ENCODE measurements around the gene OR11L1. TPM values are rescaled to one million over a fixed set of nuclear protein-coding genes. Genes with fewer than 3 reads are reported as not detected.

Gene OR11L1, protein sequence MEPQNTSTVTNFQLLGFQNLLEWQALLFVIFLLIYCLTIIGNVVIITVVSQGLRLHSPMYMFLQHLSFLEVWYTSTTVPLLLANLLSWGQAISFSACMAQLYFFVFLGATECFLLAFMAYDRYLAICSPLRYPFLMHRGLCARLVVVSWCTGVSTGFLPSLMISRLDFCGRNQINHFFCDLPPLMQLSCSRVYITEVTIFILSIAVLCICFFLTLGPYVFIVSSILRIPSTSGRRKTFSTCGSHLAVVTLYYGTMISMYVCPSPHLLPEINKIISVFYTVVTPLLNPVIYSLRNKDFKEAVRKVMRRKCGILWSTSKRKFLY
- not detected for total RNA-seq

DNA sequence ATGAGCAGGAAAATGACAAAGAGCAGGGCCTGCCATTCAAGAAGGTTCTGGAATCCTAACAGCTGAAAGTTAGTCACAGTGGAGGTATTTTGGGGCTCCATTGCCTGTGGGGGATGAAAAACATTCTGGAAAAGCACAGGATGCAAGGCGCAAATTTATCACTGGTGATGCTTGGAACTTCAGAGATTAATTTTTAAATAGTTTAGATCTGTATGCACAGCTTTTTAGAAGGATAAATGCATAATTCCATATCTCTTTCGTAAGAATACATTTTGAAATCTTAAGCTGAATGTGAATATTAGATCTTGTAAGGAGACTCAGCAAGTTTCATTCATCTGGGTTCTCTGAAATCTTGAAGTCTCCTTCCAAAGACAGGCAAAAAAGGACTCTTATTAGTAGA, at the start of gene OR11L1:
OR11L1 (minus strand) TSS at position 101 of the 400 bp plus-strand sequence; CDS start at position 101, 0 bp downstream.
- H3K36me3 ChIP-seq (ENCODE audit: control insufficient read depth in 3 of 3, insufficient read depth in 3 of 3, low read length in 3 of 3): no peaks in the 10 kb centered on the region

DNA sequence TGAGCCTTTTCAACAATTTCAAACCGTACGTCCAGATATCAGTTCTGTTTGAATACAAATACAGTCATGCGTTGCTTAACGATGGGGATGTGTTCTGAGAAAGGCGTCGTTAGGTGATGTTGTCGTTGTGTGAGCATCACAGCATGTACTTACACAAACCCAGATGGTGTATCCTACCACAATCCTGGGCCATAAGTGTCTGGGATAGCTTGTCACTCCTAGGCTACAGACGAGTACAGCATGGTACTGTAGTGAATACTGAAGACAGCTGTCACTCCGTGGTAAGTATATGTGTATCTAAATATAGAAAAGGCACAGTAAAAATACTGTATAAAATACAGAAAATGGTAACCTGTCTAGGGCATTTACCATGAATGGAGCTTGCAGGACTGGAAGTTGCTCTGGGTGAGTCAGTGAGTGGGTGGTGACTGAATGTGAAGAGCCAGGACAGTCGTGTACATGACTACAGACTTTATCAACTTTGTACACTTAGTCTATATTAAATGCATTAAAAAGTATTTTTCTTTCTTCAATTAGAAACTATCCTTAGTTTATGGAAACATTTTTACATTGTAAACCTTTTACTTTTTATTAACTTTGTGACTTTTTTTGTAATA, 43.2 kb upstream of the OR11L1 start:
- Histone ChIP-seq H3K4me1 (ENCODE audit: control insufficient read depth in 3 of 3, insufficient read depth in 3 of 3, low read length in 3 of 3) (no peaks in the 10 kb centered on the region), H3K9me3 (ENCODE audit: control insufficient read depth in 3 of 3, low read length in 3 of 3) (no peaks in the 10 kb centered on the region), H3K4me3 (ENCODE audit: low read length in 3 of 3) (no peak overlapping the region), H3K27me3 (ENCODE audit: control insufficient read depth in 3 of 3, insufficient read depth in 3 of 3, low read length in 3 of 3) (no peaks in the 10 kb centered on the region), H3K9ac (ENCODE audit: low read depth in 1 of 3, low read length in 3 of 3) (no peak overlapping the region), H3K27ac (ENCODE audit: low read depth, low read length) (no peak overlapping the region), H3K36me3 (ENCODE audit: control insufficient read depth in 3 of 3, insufficient read depth in 3 of 3, low read length in 3 of 3) (no peaks in the 10 kb centered on the region)

More for the DNA sequence above, at the start of gene OR11L1:
- Histone ChIP-seq H3K4me1 (ENCODE audit: control insufficient read depth in 3 of 3, insufficient read depth in 3 of 3, low read length in 3 of 3) (no peaks in the 10 kb centered on the region), H3K27me3 (ENCODE audit: control insufficient read depth in 3 of 3, insufficient read depth in 3 of 3, low read length in 3 of 3) (no peaks in the 10 kb centered on the region), H3K27ac (ENCODE audit: low read depth, low read length) (no peak within 1 kb of the TSS), H3K4me3 (ENCODE audit: low read length in 3 of 3) (no peak within 1 kb of the TSS), H3K9me3 (ENCODE audit: control insufficient read depth in 3 of 3, low read length in 3 of 3) (peaks cover 0 to 2% (median 0%) of the 10 kb centered on the region in 3 donors), H3K9ac (ENCODE audit: low read depth in 1 of 3, low read length in 3 of 3) (no peak within 1 kb of the TSS)

DNA sequence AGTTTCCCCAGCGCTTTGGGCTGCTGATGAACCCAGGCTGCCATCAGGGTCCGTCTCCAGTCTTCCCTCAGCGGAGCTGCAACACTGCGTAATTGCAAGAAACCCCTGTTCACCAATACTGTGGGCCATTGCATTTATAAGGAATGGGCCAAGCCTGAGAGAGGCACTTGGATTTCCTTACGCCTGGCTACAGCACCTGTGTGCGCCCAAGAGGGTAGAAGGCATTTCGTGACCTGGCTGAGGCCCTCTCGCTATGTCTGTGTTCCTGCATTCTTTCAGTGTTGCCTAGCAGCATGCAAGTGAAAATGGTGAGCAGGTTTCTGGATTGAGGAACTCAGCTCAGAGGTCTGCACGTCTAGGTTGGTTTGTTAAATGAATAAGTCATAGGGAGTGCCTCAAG, 41.6 kb upstream of the OR11L1 start:
- Histone ChIP-seq H3K4me3 (ENCODE audit: low read length in 3 of 3) (no peak overlapping the region), H3K4me1 (ENCODE audit: control insufficient read depth in 3 of 3, insufficient read depth in 3 of 3, low read length in 3 of 3) (no peaks in the 10 kb centered on the region), H3K27ac (ENCODE audit: low read depth, low read length) (no peak overlapping the region), H3K27me3 (ENCODE audit: control insufficient read depth in 3 of 3, insufficient read depth in 3 of 3, low read length in 3 of 3) (no peaks in the 10 kb centered on the region), H3K9me3 (ENCODE audit: control insufficient read depth in 3 of 3, low read length in 3 of 3) (no peaks in the 10 kb centered on the region), H3K36me3 (ENCODE audit: control insufficient read depth in 3 of 3, insufficient read depth in 3 of 3, low read length in 3 of 3) (no peaks in the 10 kb centered on the region), H3K9ac (ENCODE audit: low read depth in 1 of 3, low read length in 3 of 3) (no peak overlapping the region)

DNA sequence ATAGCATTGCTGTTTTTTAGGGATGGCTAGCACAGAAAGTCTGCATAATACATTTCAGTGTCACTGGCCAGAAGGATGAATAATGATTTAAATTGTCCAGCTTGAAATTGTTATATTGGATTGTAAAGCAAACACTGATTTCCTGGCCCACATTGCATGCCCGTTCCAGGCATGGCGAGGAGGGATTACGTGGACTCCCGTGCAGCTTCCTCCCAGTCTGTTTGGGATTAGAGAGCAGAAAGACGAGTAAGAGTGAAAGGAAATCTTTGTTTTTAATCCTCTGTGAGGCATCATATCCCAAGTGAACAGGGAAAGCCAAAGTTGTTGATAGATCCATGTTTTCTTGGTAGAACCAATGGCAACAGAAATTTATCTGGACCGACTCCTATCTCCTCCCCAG, 23.7 kb upstream of the OR11L1 start:
- no peaks in the 10 kb centered on the region for H3K27me3 ChIP-seq (ENCODE audit: control insufficient read depth in 3 of 3, insufficient read depth in 3 of 3, low read length in 3 of 3)
- H3K9ac ChIP-seq (ENCODE audit: low read depth in 1 of 3, low read length in 3 of 3): no peak overlapping the region
- H3K9me3 ChIP-seq (ENCODE audit: control insufficient read depth in 3 of 3, low read length in 3 of 3): no peaks in the 10 kb centered on the region
- H3K36me3 ChIP-seq (ENCODE audit: control insufficient read depth in 3 of 3, insufficient read depth in 3 of 3, low read length in 3 of 3): no peaks in the 10 kb centered on the region
- H3K4me3 ChIP-seq (ENCODE audit: low read length in 3 of 3): no peak overlapping the region
- H3K4me1 ChIP-seq (ENCODE audit: control insufficient read depth in 3 of 3, insufficient read depth in 3 of 3, low read length in 3 of 3): no peaks in the 10 kb centered on the region
- no peak overlapping the region for H3K27ac ChIP-seq (ENCODE audit: low read depth, low read length)

DNA sequence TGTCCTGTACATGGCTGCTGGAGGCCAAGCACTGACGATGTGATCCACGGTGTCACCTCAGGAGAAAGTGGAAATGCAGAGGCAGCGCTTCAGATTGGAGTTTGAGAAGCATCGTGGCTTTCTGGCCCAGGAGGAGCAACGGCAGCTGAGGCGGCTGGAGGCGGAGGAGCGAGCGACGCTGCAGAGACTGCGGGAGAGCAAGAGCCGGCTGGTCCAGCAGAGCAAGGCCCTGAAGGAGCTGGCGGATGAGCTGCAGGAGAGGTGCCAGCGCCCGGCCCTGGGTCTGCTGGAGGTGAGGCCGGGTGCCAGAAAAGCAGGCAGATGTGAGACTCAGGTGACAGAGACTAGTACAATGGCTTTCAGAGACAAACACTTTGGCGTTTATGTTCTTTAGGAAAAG, 22.9 kb upstream of the OR11L1 start:
- Histone ChIP-seq H3K9me3 (ENCODE audit: control insufficient read depth in 3 of 3, low read length in 3 of 3) (no peaks in the 10 kb centered on the region), H3K4me3 (ENCODE audit: low read length in 3 of 3) (no peak overlapping the region)

DNA sequence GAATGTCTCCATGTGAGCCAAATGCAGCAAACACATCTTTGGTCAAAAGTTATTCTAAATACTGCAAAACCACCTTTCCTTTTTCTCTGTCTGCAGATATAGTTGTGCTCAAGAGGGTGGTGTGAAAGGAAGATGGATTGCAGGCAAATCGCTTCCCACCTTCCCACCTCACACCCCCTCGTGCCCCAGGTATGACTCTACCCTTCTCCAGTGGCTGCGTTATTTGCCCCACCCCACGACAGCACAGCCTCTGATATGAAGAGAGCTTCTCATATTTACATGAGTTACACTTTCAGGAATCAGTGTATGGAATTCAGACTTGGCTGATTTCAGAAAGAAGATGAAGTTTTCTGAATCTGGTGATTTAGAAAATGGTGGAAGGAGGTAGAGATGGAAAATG, 21.1 kb upstream of the OR11L1 start:
- Histone ChIP-seq H3K27ac (ENCODE audit: low read depth, low read length) (no peak overlapping the region), H3K36me3 (ENCODE audit: control insufficient read depth in 3 of 3, insufficient read depth in 3 of 3, low read length in 3 of 3) (no peaks in the 10 kb centered on the region), H3K9me3 (ENCODE audit: control insufficient read depth in 3 of 3, low read length in 3 of 3) (no peaks in the 10 kb centered on the region), H3K4me3 (ENCODE audit: low read length in 3 of 3) (no peak overlapping the region), H3K4me1 (ENCODE audit: control insufficient read depth in 3 of 3, insufficient read depth in 3 of 3, low read length in 3 of 3) (no peaks in the 10 kb centered on the region), H3K9ac (ENCODE audit: low read depth in 1 of 3, low read length in 3 of 3) (no peak overlapping the region), H3K27me3 (ENCODE audit: control insufficient read depth in 3 of 3, insufficient read depth in 3 of 3, low read length in 3 of 3) (peaks cover 4 to 6% (median 5%) of the 10 kb centered on the region in 3 donors)

More for the DNA sequence above, 22.9 kb upstream of the OR11L1 start:
- Histone ChIP-seq H3K4me1 (ENCODE audit: control insufficient read depth in 3 of 3, insufficient read depth in 3 of 3, low read length in 3 of 3) (no peaks in the 10 kb centered on the region), H3K9ac (ENCODE audit: low read depth in 1 of 3, low read length in 3 of 3) (no peak overlapping the region), H3K36me3 (ENCODE audit: control insufficient read depth in 3 of 3, insufficient read depth in 3 of 3, low read length in 3 of 3) (no peaks in the 10 kb centered on the region), H3K27me3 (ENCODE audit: control insufficient read depth in 3 of 3, insufficient read depth in 3 of 3, low read length in 3 of 3) (no peaks in the 10 kb centered on the region), H3K27ac (ENCODE audit: low read depth, low read length) (no peak overlapping the region)

DNA sequence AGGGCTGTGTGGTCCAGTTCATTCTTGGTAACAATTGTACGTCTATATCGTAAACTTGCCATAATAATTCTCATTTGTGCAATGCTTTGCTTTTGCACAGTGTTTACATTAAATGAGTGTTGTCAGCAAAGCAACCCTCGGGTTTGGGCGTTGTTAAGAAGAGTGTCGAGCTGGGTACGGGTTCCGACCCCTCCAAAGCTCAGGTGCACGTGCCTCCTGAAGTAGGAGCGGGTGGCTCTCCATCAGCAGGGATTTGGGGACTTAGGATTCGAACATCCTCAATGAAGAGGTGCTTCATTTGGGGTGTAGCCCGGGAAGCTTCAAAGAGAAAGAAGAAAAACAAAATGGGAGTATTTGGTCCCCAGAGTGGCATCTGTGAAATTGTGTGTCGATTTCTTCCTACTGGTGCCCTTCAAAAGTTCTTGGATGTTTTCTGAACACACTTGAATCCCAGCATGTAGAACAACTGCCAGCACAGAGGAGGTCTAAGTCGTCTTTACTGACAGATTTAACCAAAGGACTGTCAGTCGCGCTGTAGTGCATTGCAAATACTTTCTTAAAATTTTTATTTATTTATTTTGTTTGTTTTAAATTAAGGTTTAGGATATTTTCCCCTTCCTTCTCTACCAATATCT, 16.4 kb upstream of the OR11L1 start:
- Histone ChIP-seq H3K27me3 (ENCODE audit: control insufficient read depth in 3 of 3, insufficient read depth in 3 of 3, low read length in 3 of 3) (peaks cover 6 to 14% (median 10%) of the 10 kb centered on the region in 3 donors), H3K4me3 (ENCODE audit: low read length in 3 of 3) (no peak overlapping the region), H3K36me3 (ENCODE audit: control insufficient read depth in 3 of 3, insufficient read depth in 3 of 3, low read length in 3 of 3) (no peaks in the 10 kb centered on the region), H3K9ac (ENCODE audit: low read depth in 1 of 3, low read length in 3 of 3) (no peak overlapping the region), H3K9me3 (ENCODE audit: control insufficient read depth in 3 of 3, low read length in 3 of 3) (no peaks in the 10 kb centered on the region), H3K27ac (ENCODE audit: low read depth, low read length) (no peak overlapping the region), H3K4me1 (ENCODE audit: control insufficient read depth in 3 of 3, insufficient read depth in 3 of 3, low read length in 3 of 3) (no peaks in the 10 kb centered on the region)

DNA sequence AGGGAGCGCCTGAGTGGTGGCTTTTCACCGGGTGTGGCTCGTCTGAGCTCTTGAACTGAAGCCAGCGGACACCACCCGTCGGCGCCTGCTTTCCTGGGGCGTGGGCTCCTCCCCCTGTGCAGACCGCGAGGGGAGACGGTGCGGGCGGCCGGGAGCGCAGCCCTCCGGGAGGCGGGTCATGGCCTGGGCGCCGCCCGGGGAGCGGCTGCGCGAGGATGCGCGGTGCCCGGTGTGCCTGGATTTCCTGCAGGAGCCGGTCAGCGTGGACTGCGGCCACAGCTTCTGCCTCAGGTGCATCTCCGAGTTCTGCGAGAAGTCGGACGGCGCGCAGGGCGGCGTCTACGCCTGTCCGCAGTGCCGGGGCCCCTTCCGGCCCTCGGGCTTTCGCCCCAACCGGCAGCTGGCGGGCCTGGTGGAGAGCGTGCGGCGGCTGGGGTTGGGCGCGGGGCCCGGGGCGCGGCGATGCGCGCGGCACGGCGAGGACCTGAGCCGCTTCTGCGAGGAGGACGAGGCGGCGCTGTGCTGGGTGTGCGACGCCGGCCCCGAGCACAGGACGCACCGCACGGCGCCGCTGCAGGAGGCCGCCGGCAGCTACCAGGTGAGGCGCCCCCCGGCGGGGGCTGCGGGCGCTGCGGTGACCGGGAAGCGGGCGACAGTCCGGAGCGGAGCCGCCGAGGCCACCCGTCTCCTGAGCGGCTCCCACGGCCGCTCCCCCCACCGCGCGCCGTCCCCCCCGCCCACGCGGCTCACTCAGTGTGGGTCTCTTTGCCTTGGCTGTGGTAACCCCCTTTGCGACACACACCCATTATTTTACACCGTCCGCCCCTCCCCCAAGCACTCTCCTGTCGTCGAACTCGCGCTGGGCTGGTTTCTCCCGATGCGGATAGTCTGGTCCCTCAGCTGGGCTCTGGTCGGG, 15.6 kb upstream of the OR11L1 start, which contains the start of gene TRIM58:
TRIM58 (plus strand) TSS at position 119 of the 916 bp plus-strand sequence; CDS start at position 179, 60 bp downstream.
- Histone ChIP-seq H3K9ac (ENCODE audit: low read depth in 1 of 3, low read length in 3 of 3) (no peak within 1 kb of the TSS), H3K4me1 (ENCODE audit: control insufficient read depth in 3 of 3, insufficient read depth in 3 of 3, low read length in 3 of 3) (no peaks in the 10 kb centered on the region), H3K4me3 (ENCODE audit: low read length in 3 of 3) (no peak within 1 kb of the TSS), H3K9me3 (ENCODE audit: control insufficient read depth in 3 of 3, low read length in 3 of 3) (no peaks in the 10 kb centered on the region), H3K27ac (ENCODE audit: low read depth, low read length) (no peak within 1 kb of the TSS), H3K36me3 (ENCODE audit: control insufficient read depth in 3 of 3, insufficient read depth in 3 of 3, low read length in 3 of 3) (no peaks in the 10 kb centered on the region), H3K27me3 (ENCODE audit: control insufficient read depth in 3 of 3, insufficient read depth in 3 of 3, low read length in 3 of 3) (peaks cover 6 to 14% (median 10%) of the 10 kb centered on the region in 3 donors)

DNA sequence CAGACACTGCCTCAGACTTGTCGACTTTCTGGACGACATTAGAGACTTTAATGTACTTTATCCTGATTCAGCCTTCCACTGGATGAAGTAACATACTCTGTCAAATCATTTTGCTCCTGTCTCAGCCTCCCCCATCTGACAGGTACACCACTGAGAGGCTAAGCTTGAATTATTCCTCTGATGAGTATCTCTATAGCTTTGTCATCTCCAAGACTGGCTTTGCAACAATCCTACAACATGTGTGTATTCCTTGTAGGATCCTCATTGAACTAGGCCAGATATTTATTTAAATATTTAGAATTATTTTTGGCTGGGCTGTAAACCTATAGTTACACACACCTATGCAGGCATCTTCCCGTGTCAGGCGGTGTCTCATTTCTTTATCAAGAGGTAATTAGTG, 14.2 kb upstream of the OR11L1 start:
- Histone ChIP-seq H3K9ac (ENCODE audit: low read depth in 1 of 3, low read length in 3 of 3) (no peak overlapping the region), H3K4me1 (ENCODE audit: control insufficient read depth in 3 of 3, insufficient read depth in 3 of 3, low read length in 3 of 3) (no peaks in the 10 kb centered on the region), H3K4me3 (ENCODE audit: low read length in 3 of 3) (no peak overlapping the region), H3K27ac (ENCODE audit: low read depth, low read length) (no peak overlapping the region), H3K9me3 (ENCODE audit: control insufficient read depth in 3 of 3, low read length in 3 of 3) (no peaks in the 10 kb centered on the region), H3K36me3 (ENCODE audit: control insufficient read depth in 3 of 3, insufficient read depth in 3 of 3, low read length in 3 of 3) (no peaks in the 10 kb centered on the region), H3K27me3 (ENCODE audit: control insufficient read depth in 3 of 3, insufficient read depth in 3 of 3, low read length in 3 of 3) (peaks cover 6 to 14% (median 10%) of the 10 kb centered on the region in 3 donors)

All from skeletal muscle tissue (tissue), 4 donors.